Midbrain (tissue), 1 donor: Measurements from ENCODE around the gene CLEC1A.

ENCODE experiments used
- DNase-seq: peaks from one replicate; lab custom pipeline; 2025; lab: John Stamatoyannopoulos, UW

Gene CLEC1A

DNA sequence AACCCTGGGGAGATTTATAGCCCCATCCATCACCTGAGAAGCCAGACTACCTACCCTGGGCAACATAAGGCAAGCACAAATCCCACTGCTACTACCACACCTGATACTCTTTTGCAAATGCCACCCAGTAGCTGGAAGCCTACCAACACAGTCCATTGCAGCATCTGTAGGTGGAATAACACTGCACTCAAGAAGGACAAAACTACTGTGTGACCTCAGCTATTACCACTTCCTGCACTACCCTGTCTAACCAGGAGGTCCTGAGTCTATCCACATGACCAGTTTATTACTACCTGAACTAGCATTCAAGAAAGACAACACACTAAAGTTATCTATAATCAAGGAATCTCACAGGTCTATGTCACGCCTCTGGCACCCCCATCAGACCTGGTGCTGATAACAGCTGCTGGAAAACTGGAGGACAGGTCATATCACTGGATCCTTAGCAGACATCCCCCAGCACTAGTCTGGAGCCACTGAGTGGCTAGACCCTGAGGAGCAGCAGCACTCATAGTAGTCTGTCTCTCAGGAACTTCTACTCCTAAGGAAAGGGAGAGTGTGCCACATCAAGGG, 2.9 kb upstream of the CLEC1A start:
- DNase-seq: no peak

- DNase-seq: no peak
These were observed 2.3 kb upstream of the CLEC1A start for GRCh38 chr12:10101042-10101579.

DNA sequence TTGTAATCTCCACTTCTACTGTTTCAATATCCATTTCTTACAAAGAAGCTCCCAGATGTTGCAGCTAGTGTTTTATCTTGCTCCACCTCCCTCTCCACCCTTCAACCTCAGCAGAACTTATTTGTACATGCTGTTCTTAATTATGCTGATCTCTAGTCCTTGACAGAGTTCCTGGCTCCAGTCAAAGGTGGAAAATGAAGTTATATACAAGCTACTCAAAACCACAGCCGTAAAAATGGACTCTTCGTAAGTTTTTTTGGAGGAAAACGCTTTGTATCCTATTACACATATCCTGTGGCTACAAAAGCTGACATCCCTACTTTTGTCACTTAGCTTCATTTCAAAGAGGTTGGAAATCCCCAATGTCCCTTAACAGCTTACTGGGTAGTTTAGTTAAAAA, 1.3 kb downstream of the CLEC1A start:
- DNase-seq: no peak

DNA sequence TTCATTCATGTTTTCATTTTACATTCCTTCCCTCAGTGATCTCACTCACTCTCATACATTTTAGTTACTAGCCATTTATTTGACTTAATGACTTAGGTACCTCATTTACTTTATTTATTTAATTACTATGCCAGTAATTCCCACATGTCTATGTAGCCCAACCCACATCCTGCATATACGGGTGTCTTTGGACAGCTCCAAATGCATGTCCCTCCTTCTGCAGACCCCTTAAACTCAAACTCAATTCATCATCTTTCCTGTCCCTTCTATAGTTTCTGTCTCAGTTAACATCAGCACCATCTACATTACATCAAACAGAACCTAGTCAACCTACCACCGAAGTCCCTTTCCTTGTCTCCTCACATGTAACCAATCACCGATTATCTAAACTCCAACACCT, 2.8 kb downstream of the CLEC1A start:
- no peak for DNase-seq

GRCh38 chr12:10094646-10095395, 4.0 kb downstream of the CLEC1A start:
- no peak for DNase-seq

- no peak for DNase-seq
These were observed 9.6 kb downstream of the CLEC1A start for GRCh38 chr12:10088955-10089900.

GRCh38 chr12:10088031-10088430, 10.8 kb downstream of the CLEC1A start:
- no peak for DNase-seq

- DNase-seq: no peak
These were observed 12.4 kb downstream of the CLEC1A start for GRCh38 chr12:10086387-10086786.

DNA sequence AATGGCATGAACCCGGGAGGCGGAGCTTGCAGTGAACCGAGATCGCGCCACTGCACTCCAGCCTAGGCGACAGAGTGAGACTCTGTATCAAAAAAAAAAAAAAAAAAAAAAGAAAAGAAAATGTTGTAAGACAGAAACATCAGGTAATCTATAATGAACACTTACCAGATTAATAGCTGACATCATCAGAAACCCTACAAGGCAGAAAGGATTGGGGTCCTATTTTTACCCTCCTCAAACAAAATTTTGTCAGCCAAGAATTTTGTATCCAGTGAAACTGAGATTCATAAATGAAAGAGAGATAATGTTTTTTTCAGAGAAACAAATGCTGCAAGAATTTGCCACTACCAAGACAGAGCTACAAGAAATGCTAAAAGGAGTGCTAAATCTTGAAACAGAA, 14.1 kb downstream of the CLEC1A start:
- DNase-seq: no peak

- DNase-seq: no peak
These were observed 16.5 kb downstream of the CLEC1A start for GRCh38 chr12:10082117-10082874.

- DNase-seq: no peak
These were observed 23.3 kb downstream of the CLEC1A start for GRCh38 chr12:10075451-10075850.

GRCh38 chr12:10073261-10073660, 25.5 kb downstream of the CLEC1A start:
- DNase-seq: no peak

DNA sequence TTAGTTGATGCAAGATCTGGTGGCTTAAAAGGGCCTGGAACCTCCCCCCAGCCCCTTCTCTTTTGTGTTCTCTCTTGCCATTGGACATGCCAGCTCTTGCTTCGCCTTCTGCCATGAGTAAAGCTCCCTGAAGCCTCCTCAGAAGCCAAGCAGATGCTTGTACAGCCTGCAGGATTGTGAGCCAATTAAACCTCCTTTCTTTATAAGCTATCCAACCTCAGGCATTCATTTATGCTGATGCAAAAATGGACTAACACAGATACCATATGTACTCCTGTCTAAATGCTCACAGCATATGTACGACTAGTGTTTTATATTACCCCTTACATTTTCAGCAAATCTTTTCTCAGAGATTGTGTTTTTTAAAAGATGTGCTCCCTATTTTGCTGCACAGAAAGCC, 26.7 kb downstream of the CLEC1A start:
- DNase-seq: no peak

DNA sequence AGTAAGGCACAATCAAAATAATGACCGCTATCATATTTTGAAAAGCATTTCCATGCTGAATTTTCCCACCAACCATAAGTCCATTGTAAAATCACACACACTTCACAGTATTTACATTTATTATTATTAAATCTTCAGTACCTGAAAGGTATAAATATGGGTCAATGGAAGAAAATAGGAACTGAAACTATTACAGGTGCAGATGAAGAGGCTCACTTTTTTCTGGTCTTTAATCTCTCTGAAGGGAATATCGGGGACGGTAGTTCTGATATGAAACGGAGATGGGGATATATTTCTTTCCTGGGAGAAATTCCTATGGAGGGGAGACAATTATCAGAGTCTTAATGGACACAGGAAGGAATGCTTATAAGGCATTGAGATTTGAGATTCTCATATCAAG, 28.4 kb downstream of the CLEC1A start:
- DNase-seq: no peak

- DNase-seq: no peak
These were observed 28.8 kb downstream of the CLEC1A start for GRCh38 chr12:10069976-10070375.

GRCh38 chr12:10069099-10069498, 29.7 kb downstream of the CLEC1A start:
- peak; percentile 2 for DNase-seq

DNA sequence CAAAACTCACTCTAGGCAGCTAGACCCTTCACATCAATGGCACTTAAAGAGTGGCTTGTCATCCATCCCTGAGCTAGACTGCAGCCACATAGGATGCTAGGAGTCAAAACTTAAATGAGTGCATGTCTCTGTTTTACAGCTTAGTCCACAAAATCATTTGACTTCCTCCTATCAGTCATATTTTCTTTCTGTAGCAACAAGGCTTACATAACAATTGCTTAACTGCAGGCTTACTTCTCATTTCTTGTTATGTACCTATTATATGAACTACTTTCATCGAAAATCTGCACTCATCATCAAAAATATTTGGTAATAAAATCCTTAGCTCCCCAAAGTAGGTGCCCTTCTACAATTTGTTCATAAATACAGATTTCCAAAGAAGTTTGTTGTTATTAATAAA, 30.1 kb downstream of the CLEC1A start:
- DNase-seq: no peak

DNA sequence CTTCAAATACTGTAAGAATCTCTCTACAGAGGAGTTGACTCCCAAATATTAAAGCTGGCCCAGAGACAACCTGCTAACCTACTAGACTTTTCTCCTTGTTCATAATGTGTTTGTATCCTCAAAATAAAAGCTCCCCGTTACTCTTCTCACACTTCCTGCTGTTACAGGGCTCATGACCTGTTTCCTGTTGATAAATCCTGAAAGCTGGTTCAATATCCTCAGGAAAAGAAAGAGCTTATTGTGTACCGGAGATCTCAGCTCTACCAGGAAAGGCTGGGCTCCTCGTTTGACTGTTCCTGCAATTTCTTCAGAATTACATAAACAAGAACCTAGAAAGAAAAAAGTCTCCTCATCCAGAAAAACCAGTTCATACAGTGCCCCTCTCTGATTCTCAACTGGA, 30.8 kb downstream of the CLEC1A start:
- no peak for DNase-seq

GRCh38 chr12:10067264-10067663, 31.5 kb downstream of the CLEC1A start:
- DNase-seq: no peak

DNA sequence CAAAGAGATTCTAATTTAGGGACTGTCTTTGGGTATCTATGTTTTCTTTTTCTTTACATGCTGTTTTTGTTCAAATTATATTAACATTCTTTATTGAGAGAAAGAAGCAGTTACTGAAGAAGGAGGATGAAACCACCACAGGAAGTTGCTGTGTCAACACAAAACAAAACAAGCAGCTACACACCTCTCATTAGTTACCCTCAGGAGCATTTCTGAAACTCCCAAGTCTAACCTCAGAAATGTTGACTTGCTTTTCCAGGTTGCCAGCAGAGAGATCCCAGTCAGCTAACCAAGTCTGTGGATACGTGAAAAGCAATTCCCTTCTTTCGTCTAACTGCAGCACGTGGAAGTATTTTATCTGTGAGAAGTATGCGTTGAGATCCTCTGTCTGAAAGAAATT, 33.5 kb downstream of the CLEC1A start:
- no peak for DNase-seq

DNA sequence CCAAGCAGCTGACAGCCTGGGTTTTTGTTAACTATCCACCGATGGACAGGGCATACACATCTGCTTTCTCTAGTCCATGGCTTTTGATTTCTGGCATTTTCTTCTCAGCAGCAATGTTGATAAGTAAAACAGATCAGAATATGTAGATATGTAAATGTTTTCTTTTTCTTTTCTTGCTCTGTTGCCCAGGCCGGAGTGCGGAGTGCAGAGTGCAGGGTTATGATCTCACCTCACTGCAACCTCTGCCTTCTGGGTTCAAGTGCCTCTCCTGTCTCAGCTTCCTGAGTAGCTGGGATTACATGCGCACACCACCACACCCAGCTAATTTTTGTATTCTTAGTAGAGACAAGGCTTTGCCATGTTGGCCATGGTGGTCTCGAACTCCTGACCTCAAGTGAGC, 40.4 kb downstream of the CLEC1A start:
- DNase-seq: no peak
